GM12874 (cell line): Measurements from ENCODE around the gene FBXO31.

Experiments
- TF ChIP-seq, protein P1 (sequence below): IDR thresholded peaks from 2 replicates; pipeline ENCODE4 v1.5.1; 2011; ENCODE audit warnings: low read depth, mild to moderate bottlenecking, control low read depth, low read length, moderate library complexity; ENCODE audit not compliant: insufficient read depth

The FBXO31 gene

DNA sequence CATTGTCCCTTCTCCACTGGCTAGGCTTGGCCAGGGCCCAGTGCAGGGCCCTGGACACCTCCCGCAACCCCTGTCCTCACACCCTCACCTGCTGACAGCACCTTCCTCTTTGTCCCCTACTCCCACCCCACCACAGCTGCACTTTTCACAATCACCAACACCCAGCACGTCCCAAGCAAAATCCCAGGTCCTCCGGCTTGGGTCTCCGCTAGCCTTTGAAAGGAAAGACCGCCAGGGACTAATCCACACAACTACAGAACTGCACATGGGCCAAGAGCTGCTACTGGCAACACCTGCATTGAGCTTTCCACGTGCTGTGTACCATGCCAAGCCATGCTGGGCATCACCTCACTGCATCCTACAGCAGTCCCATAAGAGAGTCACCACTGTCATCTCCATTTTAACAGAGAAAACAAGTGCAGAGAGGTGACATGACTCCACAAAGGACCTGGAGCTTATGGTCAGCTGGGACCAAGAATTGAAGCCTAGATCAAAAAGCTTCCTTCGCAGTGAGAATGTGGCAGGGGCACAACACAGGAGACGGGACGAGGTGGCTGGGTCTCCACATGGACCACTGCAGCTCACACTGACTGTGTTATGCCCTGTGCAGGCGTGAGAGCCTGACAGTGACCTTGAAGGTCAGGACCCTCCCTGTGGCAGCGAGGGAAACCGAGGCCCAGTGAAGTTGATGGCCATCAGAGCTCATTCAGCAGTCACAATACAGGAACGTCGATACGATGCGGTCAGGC, 22.5 kb downstream of the FBXO31 start:
- TF ChIP-seq, protein P1, sequence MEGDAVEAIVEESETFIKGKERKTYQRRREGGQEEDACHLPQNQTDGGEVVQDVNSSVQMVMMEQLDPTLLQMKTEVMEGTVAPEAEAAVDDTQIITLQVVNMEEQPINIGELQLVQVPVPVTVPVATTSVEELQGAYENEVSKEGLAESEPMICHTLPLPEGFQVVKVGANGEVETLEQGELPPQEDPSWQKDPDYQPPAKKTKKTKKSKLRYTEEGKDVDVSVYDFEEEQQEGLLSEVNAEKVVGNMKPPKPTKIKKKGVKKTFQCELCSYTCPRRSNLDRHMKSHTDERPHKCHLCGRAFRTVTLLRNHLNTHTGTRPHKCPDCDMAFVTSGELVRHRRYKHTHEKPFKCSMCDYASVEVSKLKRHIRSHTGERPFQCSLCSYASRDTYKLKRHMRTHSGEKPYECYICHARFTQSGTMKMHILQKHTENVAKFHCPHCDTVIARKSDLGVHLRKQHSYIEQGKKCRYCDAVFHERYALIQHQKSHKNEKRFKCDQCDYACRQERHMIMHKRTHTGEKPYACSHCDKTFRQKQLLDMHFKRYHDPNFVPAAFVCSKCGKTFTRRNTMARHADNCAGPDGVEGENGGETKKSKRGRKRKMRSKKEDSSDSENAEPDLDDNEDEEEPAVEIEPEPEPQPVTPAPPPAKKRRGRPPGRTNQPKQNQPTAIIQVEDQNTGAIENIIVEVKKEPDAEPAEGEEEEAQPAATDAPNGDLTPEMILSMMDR: no peak

GRCh38 chr16:87359121-87359520, 24.5 kb downstream of the FBXO31 start:
- TF ChIP-seq, protein P1: no peak

GRCh38 chr16:87358696-87359095, 24.9 kb downstream of the FBXO31 start:
- TF ChIP-seq, protein P1: no peak

DNA sequence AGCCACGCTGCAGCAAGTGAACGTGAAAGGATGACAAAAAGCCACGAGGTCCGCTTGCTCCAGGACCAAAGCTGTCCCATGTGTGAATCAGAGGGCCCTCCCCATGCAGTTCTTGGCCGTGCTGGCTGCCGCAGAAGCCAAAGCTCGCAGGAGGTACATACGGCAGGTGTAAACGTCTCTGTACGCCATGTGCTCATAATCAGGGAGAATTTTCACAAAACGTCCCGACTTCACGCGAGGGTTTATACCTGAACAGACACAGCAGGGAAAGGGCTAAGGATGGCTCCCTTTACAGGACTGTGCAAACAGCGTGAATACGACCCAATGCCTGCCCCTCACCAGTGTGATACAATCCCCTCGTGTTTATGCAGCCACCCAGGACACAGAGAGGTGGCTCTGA, 25.3 kb downstream of the FBXO31 start:
- TF ChIP-seq, protein P1: no peak

DNA sequence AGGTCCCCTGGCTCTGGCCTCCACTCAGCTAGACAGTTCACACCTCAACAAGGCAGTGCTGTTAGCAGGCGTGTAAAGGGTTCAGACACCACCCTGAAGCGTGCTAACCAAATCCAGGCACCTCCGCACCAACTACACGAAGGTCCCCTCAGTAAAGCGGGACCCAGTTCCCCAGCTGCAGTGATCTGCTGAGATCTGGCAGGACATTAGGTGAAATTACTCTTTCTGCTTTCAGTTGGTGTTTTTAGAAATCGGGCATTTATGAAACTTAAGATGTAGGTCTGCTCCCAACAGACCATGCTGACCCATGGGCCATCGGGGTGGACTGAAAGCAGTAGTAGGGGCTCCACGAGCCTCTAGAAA, 27.1 kb downstream of the FBXO31 start:
- TF ChIP-seq, protein P1: no peak

GRCh38 chr16:87353613-87354012, 30.0 kb downstream of the FBXO31 start:
- TF ChIP-seq, protein P1: no peak

GRCh38 chr16:87352818-87353217, 30.8 kb downstream of the FBXO31 start:
- TF ChIP-seq, protein P1: no peak
